Neural cell (in vitro differentiated cells): ENCODE data around the gene PP2D1. TPM values are rescaled to one million over a fixed set of nuclear protein-coding genes. Genes with fewer than 3 reads are reported as not detected.

Experiments used
- H2AFZ ChIP-seq: fragments of 200-600, 300-800 bp; sonication (generic), shearing (Covaris generic); 2 replicates; pipeline ENCODE4 v1.6.0; 2014; ENCODE audit warnings: low read depth, mild to moderate bottlenecking, antibody characterized with exemption, low read length, moderate library complexity
- H3F3A ChIP-seq: fragments of 200-600 bp; shearing (Covaris generic); 2 replicates; pipeline ENCODE4 v1.6.1; 2016; ENCODE audit warnings: mild to moderate bottlenecking, moderate library complexity, mixed read lengths, antibody characterized with exemption, low read length; ENCODE audit not compliant: insufficient read depth, poor library complexity, severe bottlenecking
- H3K27ac ChIP-seq: fragments of 200-600, 300-800 bp; sonication (generic), shearing (Covaris generic); 2 replicates; pipeline ENCODE4 v1.5.1; 2014; ENCODE audit warnings: mild to moderate bottlenecking, low read length, moderate library complexity
- H3K27me3 ChIP-seq: fragments of 300-800, 200-600 bp; sonication (generic), shearing (Covaris generic); 2 replicates; pipeline ENCODE4 v1.6.0; 2014; ENCODE audit warnings: mild to moderate bottlenecking, low read depth, low read length, moderate library complexity; ENCODE audit not compliant: insufficient read depth
- H3K36me3 ChIP-seq: fragments of 300-800, 200-600 bp; sonication (generic), shearing (Covaris generic); 2 replicates; pipeline ENCODE4 v1.5.1; 2014; ENCODE audit warnings: mild to moderate bottlenecking, antibody characterized with exemption, low read length, moderate library complexity; ENCODE audit not compliant: insufficient read depth
- H3K4me2 ChIP-seq: fragments of 300-800, 200-600 bp; sonication (generic), shearing (Covaris generic); 2 replicates; pipeline ENCODE4 v1.6.0; 2014; ENCODE audit warnings: mild to moderate bottlenecking, low read length
- H3K4me3 ChIP-seq: fragments of 300-800, 200-600 bp; sonication (generic), shearing (Covaris generic); 2 replicates; pipeline ENCODE4 v1.5.1; 2014; ENCODE audit warnings: mild to moderate bottlenecking, low read length, moderate library complexity
- H3K79me2 ChIP-seq: fragments of 200-600 bp; shearing (Covaris generic); replicated peaks from 2 replicates; pipeline ENCODE4 v1.6.0; 2014; ENCODE audit warnings: mild to moderate bottlenecking, low read length, moderate library complexity; ENCODE audit not compliant: insufficient read depth
- H3K9ac ChIP-seq: fragments of 300-800, 200-600 bp; sonication (generic), shearing (Covaris generic); 2 replicates; pipeline ENCODE4 v1.6.1; 2016; ENCODE audit warnings: mild to moderate bottlenecking, low read length, mixed read lengths
- H3K9me2 ChIP-seq: fragments of 200-600 bp; shearing (Covaris generic); 2 replicates; pipeline ENCODE4 v1.6.1; 2016; ENCODE audit warnings: mild to moderate bottlenecking, low read length, mixed read lengths; ENCODE audit not compliant: insufficient read depth
- H3K9me3 ChIP-seq: fragments of 200-600, 300-800 bp; sonication (generic), shearing (Covaris generic); 2 replicates; pipeline ENCODE4 v1.6.1; 2016; ENCODE audit warnings: mild to moderate bottlenecking, mixed run types, low read length, moderate library complexity, mixed read lengths
- H4K20me1 ChIP-seq: fragments of 200-600 bp; shearing (Covaris generic); 2 replicates; pipeline ENCODE4 v1.6.1; 2016; ENCODE audit warnings: mild to moderate bottlenecking, mixed run types; ENCODE audit not compliant: insufficient read depth
- EP300 ChIP-seq: fragments of 450-650 bp; conservative IDR thresholded peaks from 2 replicates; pipeline ENCODE4 v1.6.1; 2014; ENCODE audit warnings: antibody characterized with exemption, mild to moderate bottlenecking, moderate library complexity; ENCODE audit not compliant: poor library complexity, severe bottlenecking
- EZH2 ChIP-seq: fragments of 200-600, 300-800 bp; shearing (Covaris generic), sonication (generic); IDR thresholded peaks from 2 replicates; pipeline ENCODE4 v1.6.1; 2014; ENCODE audit warnings: antibody characterized with exemption, low read length, borderline replicate concordance, mild to moderate bottlenecking; ENCODE audit not compliant: insufficient read depth, poor library complexity, severe bottlenecking
- MXI1 ChIP-seq: fragments of 450-650 bp; conservative IDR thresholded peaks from 2 replicates; pipeline ENCODE4 v1.6.1; 2014; ENCODE audit warnings: antibody characterized with exemption, mild to moderate bottlenecking; ENCODE audit not compliant: poor library complexity, severe bottlenecking
- POLR2AphosphoS5 ChIP-seq: IDR thresholded peaks from 2 replicates; pipeline ENCODE4 v1.6.1; 2012
- RAD21 ChIP-seq: fragments of 450-650 bp; conservative IDR thresholded peaks from 2 replicates; pipeline ENCODE4 v1.6.1; 2014; ENCODE audit warnings: antibody characterized with exemption, mild to moderate bottlenecking, moderate library complexity
- SMC3 ChIP-seq: fragments of 450-650 bp; conservative IDR thresholded peaks from 2 replicates; pipeline ENCODE4 v1.6.1; 2014; ENCODE audit warnings: antibody characterized with exemption, mild to moderate bottlenecking, moderate library complexity; ENCODE audit not compliant: poor library complexity
- TAF1 ChIP-seq: IDR thresholded peaks from 2 replicates; pipeline ENCODE4 v1.6.1; 2012; ENCODE audit warnings: low read depth
- polyA plus RNA-seq: library from polyadenylated mRNA; depleted of rRNA; stranded (reverse); fragments of >200 nt; gene quantifications from 2 replicates; pipeline ENCODE4 v1.2.3, GENCODE V29; 2014
- TF ChIP-seq, protein P1 (sequence below): fragments of 450-650 bp; IDR thresholded peaks from 2 replicates; pipeline ENCODE4 v1.5.1; 2014; ENCODE audit warnings: antibody characterized with exemption, mild to moderate bottlenecking, moderate library complexity; ENCODE audit not compliant: poor library complexity, severe bottlenecking
- TF ChIP-seq, protein P2 (sequence below): IDR thresholded peaks from 2 replicates; pipeline ENCODE4 v1.6.1; 2012; ENCODE audit warnings: borderline replicate concordance

Gene PP2D1
- polyA plus RNA-seq, 1 donor from 2014 or later = not detected

DNA sequence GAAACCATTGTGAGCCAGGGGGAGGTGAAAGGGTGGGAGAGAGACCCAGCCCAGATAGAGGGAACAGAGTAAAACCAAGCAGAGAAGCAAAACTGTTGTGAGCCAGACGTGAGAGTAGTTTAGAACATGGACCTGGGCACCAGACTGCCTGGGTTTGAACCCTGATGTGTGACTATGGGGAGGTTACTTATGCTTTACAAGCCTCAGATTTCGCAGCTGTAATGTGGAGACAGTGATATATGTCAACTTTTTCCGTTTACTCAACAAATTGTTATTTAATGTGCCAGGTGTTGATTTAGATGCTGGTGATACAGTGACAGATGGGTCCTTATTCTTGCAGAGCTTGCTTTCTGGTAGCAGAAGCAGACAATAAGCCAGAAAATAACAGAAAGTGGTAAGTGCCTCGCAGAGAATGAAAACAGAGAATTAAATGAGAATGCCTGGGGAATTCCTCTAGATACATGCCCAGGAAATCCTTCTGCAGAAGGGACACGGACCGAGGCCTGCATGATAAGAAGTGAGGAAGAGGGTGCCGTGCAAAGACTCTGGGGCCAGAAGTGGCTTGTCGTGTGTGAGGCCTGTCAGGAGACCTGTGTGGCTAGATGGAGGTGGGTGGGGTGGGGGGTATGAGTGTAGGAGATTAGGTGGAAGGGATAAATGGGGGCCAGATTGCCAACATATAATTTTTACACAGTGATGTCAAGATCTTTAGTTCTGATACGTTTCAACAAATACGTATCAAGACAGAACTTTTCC is 43.1 kb upstream of the PP2D1 start:
- H3K4me2 ChIP-seq = no peak overlapping the region
- TF ChIP-seq SMC3 (no peak), EP300 (peak; percentile 32), POLR2AphosphoS5 (no peak)
- TF ChIP-seq, protein P1, sequence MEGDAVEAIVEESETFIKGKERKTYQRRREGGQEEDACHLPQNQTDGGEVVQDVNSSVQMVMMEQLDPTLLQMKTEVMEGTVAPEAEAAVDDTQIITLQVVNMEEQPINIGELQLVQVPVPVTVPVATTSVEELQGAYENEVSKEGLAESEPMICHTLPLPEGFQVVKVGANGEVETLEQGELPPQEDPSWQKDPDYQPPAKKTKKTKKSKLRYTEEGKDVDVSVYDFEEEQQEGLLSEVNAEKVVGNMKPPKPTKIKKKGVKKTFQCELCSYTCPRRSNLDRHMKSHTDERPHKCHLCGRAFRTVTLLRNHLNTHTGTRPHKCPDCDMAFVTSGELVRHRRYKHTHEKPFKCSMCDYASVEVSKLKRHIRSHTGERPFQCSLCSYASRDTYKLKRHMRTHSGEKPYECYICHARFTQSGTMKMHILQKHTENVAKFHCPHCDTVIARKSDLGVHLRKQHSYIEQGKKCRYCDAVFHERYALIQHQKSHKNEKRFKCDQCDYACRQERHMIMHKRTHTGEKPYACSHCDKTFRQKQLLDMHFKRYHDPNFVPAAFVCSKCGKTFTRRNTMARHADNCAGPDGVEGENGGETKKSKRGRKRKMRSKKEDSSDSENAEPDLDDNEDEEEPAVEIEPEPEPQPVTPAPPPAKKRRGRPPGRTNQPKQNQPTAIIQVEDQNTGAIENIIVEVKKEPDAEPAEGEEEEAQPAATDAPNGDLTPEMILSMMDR = no peak
- no peaks in the 10 kb centered on the region for H3K9me3 ChIP-seq
- H3K27ac ChIP-seq = no peak overlapping the region
- H3K9ac ChIP-seq = no peak overlapping the region
- H3K79me2 ChIP-seq = peaks cover 7% of the 10 kb centered on the region
- no peak overlapping the region for H3K4me3 ChIP-seq
- no peaks in the 10 kb centered on the region for H3K27me3 ChIP-seq
- H2AFZ ChIP-seq = no peak overlapping the region
- H3K36me3 ChIP-seq = no peaks in the 10 kb centered on the region
- H3K9me2 ChIP-seq = no peaks in the 10 kb centered on the region
- no peaks in the 10 kb centered on the region for H4K20me1 ChIP-seq
- H3F3A ChIP-seq = no peaks in the 10 kb centered on the region

DNA sequence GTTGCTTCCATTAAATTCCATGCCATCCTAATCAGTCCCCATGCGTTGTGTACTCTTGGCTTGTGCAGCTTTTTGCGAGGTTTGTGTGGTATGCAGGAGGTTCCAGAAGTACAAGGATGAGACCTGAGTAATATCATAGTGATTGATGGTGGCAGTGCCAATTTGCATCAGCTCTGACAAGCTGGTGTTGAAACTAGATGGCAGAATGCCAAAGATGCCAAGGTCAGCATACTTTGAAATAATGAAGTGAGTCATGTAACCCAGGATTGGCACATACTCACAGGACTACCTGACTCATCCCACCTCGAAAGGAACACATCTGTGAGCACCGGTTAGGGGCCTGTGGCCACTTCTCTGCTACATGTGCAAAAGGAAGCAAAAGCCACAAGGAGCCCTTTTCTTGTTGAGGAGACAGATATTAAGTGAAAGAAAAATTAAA is 42.5 kb upstream of the PP2D1 start:
- Histone ChIP-seq H3K36me3 (no peaks in the 10 kb centered on the region), H2AFZ (no peak overlapping the region), H3K9ac (no peak overlapping the region), H3K4me2 (no peak overlapping the region), H3K79me2 (peaks cover 7% of the 10 kb centered on the region), H3K4me3 (no peak overlapping the region), H3K9me3 (no peaks in the 10 kb centered on the region), H3K9me2 (no peaks in the 10 kb centered on the region), H3K27me3 (no peaks in the 10 kb centered on the region), H3F3A (no peaks in the 10 kb centered on the region), H3K27ac (no peak overlapping the region), H4K20me1 (no peaks in the 10 kb centered on the region)
- TF ChIP-seq EP300 (no peak), RAD21 (no peak), MXI1 (no peak), POLR2AphosphoS5 (no peak), SMC3 (no peak), EZH2 (no peak), TAF1 (no peak)
- TF ChIP-seq, protein P1 = no peak
- TF ChIP-seq, protein P2, sequence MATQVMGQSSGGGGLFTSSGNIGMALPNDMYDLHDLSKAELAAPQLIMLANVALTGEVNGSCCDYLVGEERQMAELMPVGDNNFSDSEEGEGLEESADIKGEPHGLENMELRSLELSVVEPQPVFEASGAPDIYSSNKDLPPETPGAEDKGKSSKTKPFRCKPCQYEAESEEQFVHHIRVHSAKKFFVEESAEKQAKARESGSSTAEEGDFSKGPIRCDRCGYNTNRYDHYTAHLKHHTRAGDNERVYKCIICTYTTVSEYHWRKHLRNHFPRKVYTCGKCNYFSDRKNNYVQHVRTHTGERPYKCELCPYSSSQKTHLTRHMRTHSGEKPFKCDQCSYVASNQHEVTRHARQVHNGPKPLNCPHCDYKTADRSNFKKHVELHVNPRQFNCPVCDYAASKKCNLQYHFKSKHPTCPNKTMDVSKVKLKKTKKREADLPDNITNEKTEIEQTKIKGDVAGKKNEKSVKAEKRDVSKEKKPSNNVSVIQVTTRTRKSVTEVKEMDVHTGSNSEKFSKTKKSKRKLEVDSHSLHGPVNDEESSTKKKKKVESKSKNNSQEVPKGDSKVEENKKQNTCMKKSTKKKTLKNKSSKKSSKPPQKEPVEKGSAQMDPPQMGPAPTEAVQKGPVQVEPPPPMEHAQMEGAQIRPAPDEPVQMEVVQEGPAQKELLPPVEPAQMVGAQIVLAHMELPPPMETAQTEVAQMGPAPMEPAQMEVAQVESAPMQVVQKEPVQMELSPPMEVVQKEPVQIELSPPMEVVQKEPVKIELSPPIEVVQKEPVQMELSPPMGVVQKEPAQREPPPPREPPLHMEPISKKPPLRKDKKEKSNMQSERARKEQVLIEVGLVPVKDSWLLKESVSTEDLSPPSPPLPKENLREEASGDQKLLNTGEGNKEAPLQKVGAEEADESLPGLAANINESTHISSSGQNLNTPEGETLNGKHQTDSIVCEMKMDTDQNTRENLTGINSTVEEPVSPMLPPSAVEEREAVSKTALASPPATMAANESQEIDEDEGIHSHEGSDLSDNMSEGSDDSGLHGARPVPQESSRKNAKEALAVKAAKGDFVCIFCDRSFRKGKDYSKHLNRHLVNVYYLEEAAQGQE = no peak
